Natural killer cell (primary cell): Measurements from ENCODE around the gene PIWIL4. TPM values are rescaled to one million over a fixed set of nuclear protein-coding genes. Genes with fewer than 3 reads are reported as not detected.

Experiments used
- ATAC-seq, 3 donors: fragments of 150-1000 bp in 2 of 3; fragments of 200-7000 bp in 1 of 3; cut with Tn5 transposase; 1 replicate in 1 of 3; 2 replicates in 2 of 3; pipeline ENCODE4 v1.10.0; 2021; ENCODE audit warnings: mild to moderate bottlenecking in 2 of 3, moderate library complexity in 2 of 3
- DNase-seq, 2 donors: peaks; one replicate each; pipeline versions ENCODE4 v3.0.0 to v3.0.0-alpha.2; 2013 to 2021; ENCODE audit warnings: mixed read lengths in 1 of 2
- H3K27ac ChIP-seq: one replicate; pipeline ENCODE4 v1.5.1; 2013; ENCODE audit warnings: mild to moderate bottlenecking, low read length
- H3K27me3 ChIP-seq: one replicate; pipeline ENCODE4 v1.6.1; 2013; ENCODE audit warnings: low read length; ENCODE audit not compliant: control insufficient read depth, insufficient read depth
- H3K36me3 ChIP-seq: one replicate; pipeline ENCODE4 v1.6.1; 2013; ENCODE audit warnings: low read length; ENCODE audit not compliant: control insufficient read depth, insufficient read depth
- H3K4me1 ChIP-seq: one replicate; pipeline ENCODE4 v1.6.1; 2013; ENCODE audit warnings: low read length; ENCODE audit not compliant: control insufficient read depth, insufficient read depth
- H3K4me3 ChIP-seq: one replicate; pipeline ENCODE4 v1.5.1; 2013; ENCODE audit warnings: low read length
- H3K9me3 ChIP-seq: one replicate; pipeline ENCODE4 v1.6.1; 2013; ENCODE audit warnings: low read length; ENCODE audit not compliant: control insufficient read depth, insufficient read depth
- H3K27ac Mint-ChIP-seq, 2 donors: one replicate each; pipeline ENCODE4 v1.8.0; 2022; ENCODE audit warnings: mild to moderate bottlenecking in 2 of 2, mixed read lengths in 2 of 2, moderate library complexity in 1 of 2
- H3K27me3 Mint-ChIP-seq, 2 donors: one replicate each; pipeline ENCODE4 v1.8.0; 2022; ENCODE audit warnings: low read depth in 2 of 2, mixed read lengths in 2 of 2
- H3K36me3 Mint-ChIP-seq: one replicate; pipeline ENCODE4 v1.8.0; 2022; ENCODE audit warnings: mixed read lengths
- H3K4me1 Mint-ChIP-seq, 2 donors: one replicate each; pipeline ENCODE4 v1.8.0; 2022; ENCODE audit warnings: mixed read lengths in 2 of 2
- H3K4me3 Mint-ChIP-seq: one replicate; pipeline ENCODE4 v1.8.0; 2022; ENCODE audit warnings: mild to moderate bottlenecking, moderate library complexity, mixed read lengths
- H3K9me3 Mint-ChIP-seq, 2 donors: one replicate each; pipeline ENCODE4 v1.8.0; 2022; ENCODE audit warnings: mixed read lengths in 2 of 2
- WGBS: methylation state at CpG from one replicate; pipeline ENCODE4 v1.1.7; 2013; ENCODE audit warnings: missing lambda C conversion rate; ENCODE audit not compliant: insufficient coverage; 5-methylcytosine and 5-hydroxymethylcytosine counted together
- intact Hi-C: fragments of 100-400 bp; cut with micrococcal nuclease; formaldehyde crosslinking; loops from one replicate; pipeline ENCODE4 v1.14.2; 2022
- total RNA-seq, 4 donors: library from RNA; stranded (reverse); fragments of 120-200 nt in 1 of 4; gene quantifications; one replicate each; pipeline versions ENCODE4 v1.2.3 to v1.2.4, GENCODE V29; 2013 to 2022
- TF ChIP-seq, protein P1 (sequence below): fragments of 200-600 bp; IDR thresholded peaks from one replicate; pipeline ENCODE4 v1.8.0; 2022; ENCODE audit warnings: antibody characterized with exemption

PIWIL4 gene
- total RNA-seq, 3 donors from 2014 or later (not counting 1 experiment from before 2014, with no cell fraction given) = 2.0 to 2.7 (median 2.2) TPM

DNA sequence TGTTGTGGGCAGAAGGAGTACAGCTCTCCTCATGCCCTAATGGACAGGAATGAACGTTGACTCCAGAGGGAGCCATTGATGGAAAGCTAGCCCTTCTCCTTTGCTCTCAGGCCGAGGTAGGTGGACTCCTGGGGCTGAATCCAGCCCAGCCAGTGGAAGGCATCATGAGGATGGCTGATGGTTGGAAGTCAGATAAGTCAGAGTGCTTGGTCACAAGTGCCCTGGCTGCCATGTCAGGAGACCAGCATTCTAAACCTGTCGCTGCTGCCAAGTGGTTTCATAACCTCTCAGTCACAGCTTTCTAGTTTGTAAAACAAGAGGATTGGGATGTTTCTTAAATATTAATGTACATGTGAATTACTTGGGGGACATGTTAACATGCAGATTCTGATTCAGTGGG is 32.3 kb downstream of the PIWIL4 start:
- Histone ChIP-seq H3K9me3 (no peaks in the 10 kb centered on the region), H3K4me3 (no peak overlapping the region), H3K36me3 (no peaks in the 10 kb centered on the region), H3K27me3 (no peaks in the 10 kb centered on the region), H3K4me1 (no peaks in the 10 kb centered on the region), H3K27ac (no peak overlapping the region)
- TF ChIP-seq, protein P1, sequence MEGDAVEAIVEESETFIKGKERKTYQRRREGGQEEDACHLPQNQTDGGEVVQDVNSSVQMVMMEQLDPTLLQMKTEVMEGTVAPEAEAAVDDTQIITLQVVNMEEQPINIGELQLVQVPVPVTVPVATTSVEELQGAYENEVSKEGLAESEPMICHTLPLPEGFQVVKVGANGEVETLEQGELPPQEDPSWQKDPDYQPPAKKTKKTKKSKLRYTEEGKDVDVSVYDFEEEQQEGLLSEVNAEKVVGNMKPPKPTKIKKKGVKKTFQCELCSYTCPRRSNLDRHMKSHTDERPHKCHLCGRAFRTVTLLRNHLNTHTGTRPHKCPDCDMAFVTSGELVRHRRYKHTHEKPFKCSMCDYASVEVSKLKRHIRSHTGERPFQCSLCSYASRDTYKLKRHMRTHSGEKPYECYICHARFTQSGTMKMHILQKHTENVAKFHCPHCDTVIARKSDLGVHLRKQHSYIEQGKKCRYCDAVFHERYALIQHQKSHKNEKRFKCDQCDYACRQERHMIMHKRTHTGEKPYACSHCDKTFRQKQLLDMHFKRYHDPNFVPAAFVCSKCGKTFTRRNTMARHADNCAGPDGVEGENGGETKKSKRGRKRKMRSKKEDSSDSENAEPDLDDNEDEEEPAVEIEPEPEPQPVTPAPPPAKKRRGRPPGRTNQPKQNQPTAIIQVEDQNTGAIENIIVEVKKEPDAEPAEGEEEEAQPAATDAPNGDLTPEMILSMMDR = no peak
- 68% methylated on average over 3 of the region's 3 CpGs for WGBS
- no peaks in the 10 kb centered on the region for H3K9me3 Mint-ChIP-seq
- H3K27ac Mint-ChIP-seq = no peak overlapping the region
- H3K36me3 Mint-ChIP-seq = no peaks in the 10 kb centered on the region
- no peak for ATAC-seq
- H3K4me3 Mint-ChIP-seq = no peak overlapping the region
- intact Hi-C loops = no loop called here
- no peaks in the 10 kb centered on the region for H3K4me1 Mint-ChIP-seq
- DNase-seq = no peak
- no peaks in the 10 kb centered on the region for H3K27me3 Mint-ChIP-seq

DNA sequence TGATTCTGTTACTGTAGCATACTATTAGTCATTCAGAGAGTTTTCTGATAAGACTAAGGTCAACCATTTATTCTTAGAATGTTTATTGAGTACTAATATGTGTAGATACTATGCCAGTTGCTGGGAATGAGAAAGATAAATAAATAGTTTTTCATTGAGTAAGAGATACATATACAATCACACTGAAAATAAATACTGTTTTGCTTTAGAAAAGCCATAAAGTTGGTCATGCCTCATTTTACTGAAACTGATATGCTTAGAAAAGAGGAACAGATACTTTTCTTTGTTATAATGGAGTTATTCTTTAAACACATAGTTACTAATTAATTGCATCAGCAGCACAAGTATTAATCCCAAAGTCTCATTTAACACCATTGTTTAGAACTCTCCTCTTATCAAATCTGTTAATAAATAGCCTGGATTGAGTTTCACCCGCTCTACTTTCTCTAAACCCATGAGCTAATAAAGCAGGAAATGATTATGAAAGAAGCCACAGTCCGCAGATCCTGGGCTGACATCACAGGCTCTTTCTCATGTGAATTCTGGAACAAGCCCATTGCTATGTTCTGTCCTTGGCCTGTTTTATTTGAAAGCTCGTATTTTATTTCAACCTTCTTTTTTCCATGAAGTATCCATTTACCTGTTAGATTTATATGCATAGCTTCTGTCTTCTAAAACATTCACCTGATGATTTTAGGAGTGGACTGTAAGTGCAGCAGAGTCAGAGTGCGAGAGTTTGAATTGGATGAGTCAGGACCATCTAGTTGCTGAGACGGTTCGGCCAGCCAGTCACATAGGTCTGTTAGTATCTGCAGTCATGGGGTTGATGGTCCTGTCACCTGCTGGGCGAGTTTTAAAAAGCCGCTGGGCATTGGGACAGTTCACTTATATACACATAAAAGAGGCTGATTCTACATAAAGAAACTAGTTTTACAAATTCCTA is 35.5 kb downstream of the PIWIL4 start:
- no peaks in the 10 kb centered on the region for H3K36me3 Mint-ChIP-seq
- Histone ChIP-seq H3K36me3 (no peaks in the 10 kb centered on the region), H3K4me1 (no peaks in the 10 kb centered on the region), H3K27me3 (no peaks in the 10 kb centered on the region), H3K9me3 (no peaks in the 10 kb centered on the region), H3K27ac (no peak overlapping the region), H3K4me3 (no peak overlapping the region)
- no peaks in the 10 kb centered on the region for H3K4me1 Mint-ChIP-seq
- 60% methylated on average over 6 of the region's 8 CpGs for WGBS
- peak; percentile 22 to 57 for DNase-seq
- intact Hi-C loops = loop anchor here (1.0 kb wide), 1 partner anchor 83 kb away; no protein-coding TSS in a partner anchor
- TF ChIP-seq, protein P1 = peak; percentile 41
- ATAC-seq = peak; percentile 60 to 73 (median 62)
- no peak overlapping the region for H3K4me3 Mint-ChIP-seq
- no peaks in the 10 kb centered on the region for H3K27me3 Mint-ChIP-seq
- H3K27ac Mint-ChIP-seq = no peak overlapping the region
- H3K9me3 Mint-ChIP-seq = no peaks in the 10 kb centered on the region

DNA sequence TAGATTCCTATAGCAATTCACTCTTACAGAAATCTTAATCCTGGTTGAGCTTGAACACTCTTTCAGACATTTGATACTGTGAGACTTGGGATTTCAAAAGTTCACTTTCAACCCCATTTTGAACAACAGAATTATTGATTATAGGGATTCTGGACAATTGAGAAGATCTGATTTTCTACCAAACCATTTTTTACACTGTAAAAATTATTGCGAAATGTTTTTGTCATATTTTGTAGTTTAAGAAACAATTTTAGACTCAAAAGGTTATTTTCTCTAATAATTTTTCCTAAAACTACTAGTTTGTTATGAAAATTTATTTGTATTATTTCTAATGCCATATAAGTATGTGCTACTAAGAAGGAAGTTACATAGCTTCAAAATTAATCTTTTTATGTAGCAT is 36.4 kb downstream of the PIWIL4 start:
- no peaks in the 10 kb centered on the region for H3K4me1 Mint-ChIP-seq
- no CpG with 5 or more reads among the region's 1 CpG for WGBS
- H3K36me3 Mint-ChIP-seq = no peaks in the 10 kb centered on the region
- no peak overlapping the region for H3K4me3 Mint-ChIP-seq
- Histone ChIP-seq H3K27ac (no peak overlapping the region), H3K4me1 (no peaks in the 10 kb centered on the region), H3K4me3 (no peak overlapping the region), H3K27me3 (no peaks in the 10 kb centered on the region), H3K9me3 (no peaks in the 10 kb centered on the region), H3K36me3 (no peaks in the 10 kb centered on the region)
- H3K9me3 Mint-ChIP-seq = no peaks in the 10 kb centered on the region
- ATAC-seq (no peak), DNase-seq (no peak)
- TF ChIP-seq, protein P1 = no peak
- H3K27ac Mint-ChIP-seq = no peak overlapping the region
- intact Hi-C loops = loop anchor here (1.0 kb wide), 1 partner anchor 84 kb away; no protein-coding TSS in a partner anchor
- no peaks in the 10 kb centered on the region for H3K27me3 Mint-ChIP-seq
